Lower lobe of right lung (tissue), 2 donors: ENCODE data around the gene TUBB3. TPM values are rescaled to one million over a fixed set of nuclear protein-coding genes. Genes with fewer than 3 reads are reported as not detected.

Source experiments
- ATAC-seq, 2 donors: fragments of 200-7000 bp; cut with Tn5 transposase; one replicate each; pipeline ENCODE4 v1.9.1; 2020 to 2022; ENCODE audit warnings: mild to moderate bottlenecking in 2 of 2, moderate library complexity in 2 of 2
- DNase-seq: peaks from one replicate; pipeline ENCODE4 v3.0.0-alpha.2; 2020
- H3K27ac ChIP-seq: fragments of 200-600 bp; one replicate; pipeline ENCODE4 v1.8.0; 2022
- H3K27me3 ChIP-seq: fragments of 200-600 bp; one replicate; pipeline ENCODE4 v1.8.0; 2022; ENCODE audit warnings: low read depth
- H3K36me3 ChIP-seq: fragments of 200-600 bp; one replicate; pipeline ENCODE4 v1.8.0; 2022; ENCODE audit warnings: mild to moderate bottlenecking
- H3K4me1 ChIP-seq: fragments of 200-600 bp; one replicate; pipeline ENCODE4 v1.8.0; 2022
- H3K4me3 ChIP-seq: fragments of 200-600 bp; one replicate; pipeline ENCODE4 v1.8.0; 2022; ENCODE audit warnings: mild to moderate bottlenecking
- H3K9me3 ChIP-seq: fragments of 200-600 bp; one replicate; pipeline ENCODE4 v1.8.0; 2022
- CTCF ChIP-seq: fragments of 200-600 bp; IDR thresholded peaks from one replicate; pipeline ENCODE4 v1.8.0; 2022; ENCODE audit warnings: antibody characterized with exemption, mild to moderate bottlenecking
- intact Hi-C: fragments of 100-400 bp; cut with DNase I; formaldehyde crosslinking; loops from one replicate; pipeline ENCODE4 v1.11.0; 2022
- total RNA-seq: library from RNA; stranded (reverse); fragmentation: NEBNext Ultra II Directional; extraction: Animal tissue kit (Norgen Biotek cat#: 25700); gene quantifications from one replicate; pipeline ENCODE4 v1.2.1, GENCODE V29; 2021
- donor health status: DM: no; HTN: yes; CAD: no; lungs with severe emphysema.

TUBB3 gene
- total RNA-seq, 1 donor from 2014 or later, result 2.1 TPM

- no peak for DNase-seq
- no peak overlapping the region for H3K27ac ChIP-seq
- H3K9me3 ChIP-seq, result no peaks in the 10 kb centered on the region
- no peak for ATAC-seq
- TF ChIP-seq CTCF, result no peak
- H3K4me1 ChIP-seq, result peaks cover 8% of the 10 kb centered on the region
- intact Hi-C loops, result no loop called here
- peaks cover 43% of the 10 kb centered on the region for H3K36me3 ChIP-seq
- H3K4me3 ChIP-seq, result no peak overlapping the region
- no peaks in the 10 kb centered on the region for H3K27me3 ChIP-seq
Observed at GRCh38 chr16:89953671-89954406, 30.7 kb downstream of the TUBB3 start.

- Histone ChIP-seq H3K36me3 (peaks cover 50% of the 10 kb centered on the region), H3K27me3 (no peaks in the 10 kb centered on the region), H3K9me3 (no peaks in the 10 kb centered on the region), H3K4me1 (peaks cover 4% of the 10 kb centered on the region), H3K27ac (no peak overlapping the region), H3K4me3 (no peak overlapping the region)
- intact Hi-C loops, result no loop called here
- ATAC-seq, result no peak
- no peak for DNase-seq
- no peak for TF ChIP-seq CTCF
Observed at GRCh38 chr16:89954462-89954861, 31.3 kb downstream of the TUBB3 start.

GRCh38 chr16:89955001-89955685 is 32.0 kb downstream of the TUBB3 start:
- Histone ChIP-seq H3K27ac (no peak overlapping the region), H3K27me3 (no peaks in the 10 kb centered on the region), H3K9me3 (no peaks in the 10 kb centered on the region), H3K4me1 (no peaks in the 10 kb centered on the region), H3K4me3 (no peak overlapping the region), H3K36me3 (peaks cover 54% of the 10 kb centered on the region)
- intact Hi-C loops, result no loop called here
- no peak for ATAC-seq
- no peak for DNase-seq
- no peak for TF ChIP-seq CTCF

GRCh38 chr16:89956505-89957215 is 33.5 kb downstream of the TUBB3 start:
- peak overlapping the region; percentile 64 for H3K27ac ChIP-seq
- H3K9me3 ChIP-seq, result no peaks in the 10 kb centered on the region
- H3K36me3 ChIP-seq, result peaks cover 66% of the 10 kb centered on the region
- H3K27me3 ChIP-seq, result no peaks in the 10 kb centered on the region
- intact Hi-C loops, result no loop called here
- no peaks in the 10 kb centered on the region for H3K4me1 ChIP-seq
- DNase-seq, result no peak
- peak; percentile 20 to 21 for ATAC-seq
- peak overlapping the region; percentile 42 for H3K4me3 ChIP-seq
- no peak for TF ChIP-seq CTCF

- H3K4me3 ChIP-seq, result peak overlapping the region; percentile 42
- no peak for DNase-seq
- no peak for TF ChIP-seq CTCF
Observed at GRCh38 chr16:89957216-89957785, 34.2 kb downstream of the TUBB3 start.

More at GRCh38 chr16:89957216-89957785, 34.2 kb downstream of the TUBB3 start:
- intact Hi-C loops, result no loop called here
- Histone ChIP-seq H3K9me3 (no peaks in the 10 kb centered on the region), H3K27me3 (no peaks in the 10 kb centered on the region), H3K27ac (peak overlapping the region; percentile 64), H3K36me3 (peaks cover 72% of the 10 kb centered on the region), H3K4me1 (no peaks in the 10 kb centered on the region)
- peak in 1 of 2 donors; percentile 3 for ATAC-seq
